ENCODE measurements around the gene PALM2AKAP2.

DNA sequence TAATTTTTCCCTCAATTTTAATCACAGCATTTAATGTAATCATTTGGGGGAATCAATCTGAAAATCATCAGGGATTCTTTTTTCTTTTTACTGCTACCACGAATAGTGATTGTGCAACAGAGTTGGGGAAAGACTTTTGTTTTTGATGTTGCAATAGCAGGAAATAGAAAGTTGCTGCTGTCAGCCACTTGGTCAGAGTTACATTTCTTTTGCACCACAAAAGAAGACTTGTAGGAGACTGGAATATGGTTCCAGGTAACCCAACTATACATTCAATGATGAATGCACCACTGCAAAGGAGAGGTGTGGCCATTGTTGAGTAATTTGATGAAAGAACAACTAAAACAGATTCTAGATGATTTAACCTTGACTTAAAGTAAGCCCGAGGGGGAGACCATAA is 46.3 kb upstream of the PALM2AKAP2 start:
- TF ChIP-seq, protein P1, sequence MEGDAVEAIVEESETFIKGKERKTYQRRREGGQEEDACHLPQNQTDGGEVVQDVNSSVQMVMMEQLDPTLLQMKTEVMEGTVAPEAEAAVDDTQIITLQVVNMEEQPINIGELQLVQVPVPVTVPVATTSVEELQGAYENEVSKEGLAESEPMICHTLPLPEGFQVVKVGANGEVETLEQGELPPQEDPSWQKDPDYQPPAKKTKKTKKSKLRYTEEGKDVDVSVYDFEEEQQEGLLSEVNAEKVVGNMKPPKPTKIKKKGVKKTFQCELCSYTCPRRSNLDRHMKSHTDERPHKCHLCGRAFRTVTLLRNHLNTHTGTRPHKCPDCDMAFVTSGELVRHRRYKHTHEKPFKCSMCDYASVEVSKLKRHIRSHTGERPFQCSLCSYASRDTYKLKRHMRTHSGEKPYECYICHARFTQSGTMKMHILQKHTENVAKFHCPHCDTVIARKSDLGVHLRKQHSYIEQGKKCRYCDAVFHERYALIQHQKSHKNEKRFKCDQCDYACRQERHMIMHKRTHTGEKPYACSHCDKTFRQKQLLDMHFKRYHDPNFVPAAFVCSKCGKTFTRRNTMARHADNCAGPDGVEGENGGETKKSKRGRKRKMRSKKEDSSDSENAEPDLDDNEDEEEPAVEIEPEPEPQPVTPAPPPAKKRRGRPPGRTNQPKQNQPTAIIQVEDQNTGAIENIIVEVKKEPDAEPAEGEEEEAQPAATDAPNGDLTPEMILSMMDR (IDR thresholded peaks at IDR 0.05; ENCODE audit: low read depth, low read length), result no peak
- TF ChIP-seq EZH2phosphoT487 (IDR thresholded peaks at IDR 0.05; ENCODE audit: low read depth), result no peak
